GM18507 (cell line): ENCODE measurements around the gene HMCN2.

Experiments used
- DNase-seq: peaks from one replicate; pipeline ENCODE4 v3.0.0; 2011; ENCODE audit warnings: low read depth; ENCODE audit not compliant: insufficient read length; ENCODE audit errors: extremely low spot score
- FAIRE-seq: peaks from 2 replicates; lab custom pipeline; 2011; peaks lifted over from hg19 to GRCh38; lab: Jason Lieb, UNC

Gene HMCN2

GRCh38 chr9:130414910-130415746, 149.6 kb downstream of the HMCN2 start:
- no peak for DNase-seq
- FAIRE-seq: no peak

GRCh38 chr9:130417602-130418001, 152.0 kb downstream of the HMCN2 start:
- FAIRE-seq (no peak), DNase-seq (no peak)

DNA sequence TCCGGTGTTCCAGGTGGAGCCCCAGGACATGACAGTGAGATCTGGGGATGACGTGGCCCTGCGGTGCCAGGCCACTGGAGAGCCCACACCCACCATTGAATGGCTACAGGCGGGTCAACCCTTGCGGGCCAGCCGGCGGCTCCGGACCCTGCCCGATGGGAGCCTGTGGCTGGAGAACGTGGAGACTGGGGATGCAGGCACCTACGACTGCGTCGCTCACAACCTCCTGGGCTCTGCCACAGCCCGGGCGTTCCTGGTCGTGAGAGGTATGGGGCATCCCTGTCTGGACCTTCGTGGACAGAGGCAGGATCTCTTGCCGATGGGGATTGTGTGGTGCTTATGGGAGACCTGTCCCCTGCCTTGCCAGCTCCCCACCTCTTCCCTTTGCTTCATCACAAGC, 153.2 kb downstream of the HMCN2 start:
- FAIRE-seq: no peak
- DNase-seq: no peak

DNA sequence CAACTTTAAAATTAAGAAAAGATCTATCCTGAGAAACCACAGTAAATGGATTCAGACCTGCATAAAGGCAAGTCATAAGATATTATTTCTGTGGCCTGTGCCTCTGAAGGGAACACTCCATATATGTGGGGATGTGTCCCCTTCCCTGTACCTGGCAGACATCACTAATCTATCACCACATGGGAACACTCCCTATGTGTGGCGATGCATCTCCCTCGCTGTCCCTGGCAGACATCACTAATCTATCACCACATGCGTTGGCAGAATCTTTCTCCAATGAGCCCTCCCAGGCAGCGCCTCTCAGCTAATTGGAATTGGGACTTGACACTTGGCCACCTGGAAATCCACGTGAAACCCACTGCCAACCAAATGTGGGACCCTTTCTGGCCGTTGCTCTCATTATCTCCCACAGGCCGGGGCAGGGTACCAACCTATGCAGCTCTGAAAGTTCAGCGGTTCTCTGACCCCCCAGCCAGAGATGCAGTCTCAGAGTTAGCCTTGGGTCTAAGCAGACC, 154.0 kb downstream of the HMCN2 start:
- FAIRE-seq: no peak
- DNase-seq: no peak

DNA sequence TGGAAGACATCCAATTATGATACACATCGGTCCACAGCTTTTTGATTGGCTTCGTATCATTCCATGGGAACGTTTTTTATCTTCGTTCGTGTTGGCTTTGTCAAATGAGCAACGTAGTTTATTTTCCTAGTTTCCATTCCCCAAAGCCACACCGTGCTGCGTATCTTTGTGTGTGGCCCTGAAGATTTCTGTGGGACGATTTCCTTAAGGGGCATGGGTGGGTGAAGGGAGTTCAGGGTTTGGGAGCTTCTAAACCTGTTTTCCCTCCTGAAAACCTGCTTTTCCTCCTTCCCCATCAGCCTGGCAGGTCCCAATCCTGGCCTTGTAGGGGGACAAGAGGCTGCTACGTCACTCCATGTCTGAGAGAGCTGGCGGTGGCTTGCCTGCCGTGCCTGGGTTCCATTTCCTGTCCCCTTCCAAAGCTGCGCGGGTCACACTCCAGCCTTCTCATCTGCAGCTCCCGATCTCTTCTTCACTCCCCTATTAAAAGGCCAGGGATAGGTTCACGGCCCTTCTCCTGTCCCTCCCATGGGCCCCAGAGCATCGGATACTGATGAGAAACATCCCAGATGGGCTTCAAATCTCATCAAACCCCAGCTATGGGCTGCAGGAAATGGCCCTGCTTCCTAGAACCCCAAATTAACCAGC, 155.7 kb downstream of the HMCN2 start:
- DNase-seq (no peak), FAIRE-seq (no peak)

GRCh38 chr9:130421802-130422276, 156.3 kb downstream of the HMCN2 start:
- FAIRE-seq (no peak), DNase-seq (no peak)

GRCh38 chr9:130422546-130422945, 157.0 kb downstream of the HMCN2 start:
- no peak for FAIRE-seq
- no peak for DNase-seq

DNA sequence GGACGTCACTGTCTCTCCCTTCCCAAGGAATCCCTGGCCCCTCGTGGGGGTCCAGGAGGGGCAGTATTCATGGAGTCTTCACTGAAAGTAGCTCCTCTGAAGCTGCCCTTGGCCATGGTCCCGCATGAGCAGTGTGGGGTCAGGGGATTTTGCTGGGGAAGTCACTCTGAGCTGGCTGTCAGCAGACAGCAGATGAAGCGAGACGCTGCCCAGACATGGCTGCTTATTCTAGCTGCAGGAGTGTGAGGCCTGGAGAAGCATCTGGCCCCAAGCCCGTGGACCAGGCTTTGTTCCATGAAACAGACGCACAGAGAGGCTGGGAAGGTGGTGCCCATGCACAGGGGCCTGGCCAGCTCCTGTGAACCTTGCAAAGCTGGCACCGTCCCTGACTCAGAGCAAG, 157.7 kb downstream of the HMCN2 start:
- no peak for DNase-seq
- FAIRE-seq: no peak

- no peak for FAIRE-seq
- DNase-seq: no peak
These were observed 159.3 kb downstream of the HMCN2 start for GRCh38 chr9:130424595-130425454.

- DNase-seq (no peak), FAIRE-seq (no peak)
These were observed 160.3 kb downstream of the HMCN2 start for GRCh38 chr9:130425741-130426466.

GRCh38 chr9:130426467-130426773, 160.9 kb downstream of the HMCN2 start:
- DNase-seq (no peak), FAIRE-seq (no peak)

DNA sequence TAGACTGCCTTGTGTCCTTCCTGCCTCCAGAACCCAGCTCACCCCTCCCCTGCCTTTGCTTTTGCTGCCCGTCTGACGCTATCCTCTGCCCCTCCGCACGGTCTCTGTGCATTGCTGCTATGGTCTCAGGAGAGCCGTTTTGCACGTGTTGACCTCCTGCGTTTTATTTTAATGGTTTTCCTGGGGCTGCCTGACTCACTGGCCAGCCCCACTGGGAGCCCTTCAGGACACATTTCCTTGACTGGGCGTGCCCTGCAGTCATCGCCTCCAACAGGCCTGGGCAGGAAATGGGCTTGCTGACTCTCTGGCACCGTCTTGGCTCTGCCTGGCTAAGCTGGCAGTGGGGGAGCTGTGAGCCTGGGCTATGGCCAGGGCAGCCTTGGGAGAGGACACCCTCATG, 161.3 kb downstream of the HMCN2 start:
- DNase-seq: no peak
- FAIRE-seq: no peak

DNA sequence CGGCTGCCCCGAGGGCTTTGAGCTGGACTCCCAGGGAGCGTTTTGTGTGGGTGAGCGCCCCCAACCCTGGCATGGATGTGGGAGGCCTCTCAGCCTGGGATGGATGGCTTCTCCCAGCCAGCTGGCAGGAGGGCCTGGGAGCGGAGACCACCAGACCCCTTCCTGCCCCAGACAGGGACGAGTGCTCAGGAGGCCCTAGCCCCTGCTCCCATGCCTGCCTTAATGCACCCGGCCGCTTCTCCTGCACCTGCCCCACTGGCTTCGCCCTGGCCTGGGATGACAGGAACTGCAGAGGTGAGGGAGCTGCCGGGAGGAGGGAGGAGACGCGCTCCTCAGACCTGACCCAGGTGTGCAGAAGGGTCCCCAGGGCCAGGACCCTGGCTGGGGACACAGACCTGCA, 161.8 kb downstream of the HMCN2 start:
- FAIRE-seq (no peak), DNase-seq (no peak)

DNA sequence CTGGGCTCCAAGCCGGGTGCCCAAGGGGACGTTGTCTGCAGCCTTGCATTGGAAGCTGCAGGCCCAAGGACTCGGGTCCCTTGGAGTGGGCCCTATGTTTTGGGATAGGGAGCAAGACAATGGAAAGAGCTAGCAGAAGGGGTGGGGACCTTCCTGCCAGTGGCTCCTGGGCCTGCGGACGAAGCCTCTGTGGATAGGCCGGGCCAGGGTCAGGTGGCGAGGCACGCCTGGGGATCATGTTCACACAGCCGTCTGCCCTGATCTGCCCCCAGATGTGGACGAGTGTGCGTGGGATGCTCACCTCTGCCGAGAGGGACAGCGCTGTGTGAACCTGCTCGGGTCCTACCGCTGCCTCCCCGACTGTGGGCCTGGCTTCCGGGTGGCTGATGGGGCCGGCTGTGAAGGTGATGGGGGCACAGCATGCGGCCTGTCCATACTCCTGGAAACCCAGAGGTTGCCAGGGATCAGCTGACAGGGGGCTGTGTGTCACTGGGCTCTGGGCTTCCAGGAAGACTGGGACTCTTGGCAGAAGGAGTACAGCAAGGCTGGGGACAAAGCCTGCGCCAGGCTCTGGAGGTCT, 162.6 kb downstream of the HMCN2 start:
- FAIRE-seq: no peak
- no peak for DNase-seq

- FAIRE-seq: no peak
- no peak for DNase-seq
These were observed 163.8 kb downstream of the HMCN2 start for GRCh38 chr9:130429381-130429780.

- FAIRE-seq: no peak
- no peak for DNase-seq
These were observed 164.3 kb downstream of the HMCN2 start for GRCh38 chr9:130429831-130430230.

- FAIRE-seq (no peak), DNase-seq (no peak)
These were observed 164.7 kb downstream of the HMCN2 start for GRCh38 chr9:130430232-130430631.

- DNase-seq: no peak
- no peak for FAIRE-seq
These were observed 165.4 kb downstream of the HMCN2 start for GRCh38 chr9:130430734-130431535.
